HG03064 (cell line): ENCODE data around the gene EEF1G.
"Not testable (repeated sequence)": the region's sequence is repeated elsewhere in the genome, so short reads cannot be mapped to it uniquely, and the experiment has no call there.

Experiments used
- ATAC-seq: cut with Tn5 transposase; IDR thresholded peaks from one replicate; pipeline ENCODE4 v1.9.1; 2021; ENCODE audit warnings: low read depth; ENCODE audit not compliant: unreplicated experiment

EEF1G gene, protein sequence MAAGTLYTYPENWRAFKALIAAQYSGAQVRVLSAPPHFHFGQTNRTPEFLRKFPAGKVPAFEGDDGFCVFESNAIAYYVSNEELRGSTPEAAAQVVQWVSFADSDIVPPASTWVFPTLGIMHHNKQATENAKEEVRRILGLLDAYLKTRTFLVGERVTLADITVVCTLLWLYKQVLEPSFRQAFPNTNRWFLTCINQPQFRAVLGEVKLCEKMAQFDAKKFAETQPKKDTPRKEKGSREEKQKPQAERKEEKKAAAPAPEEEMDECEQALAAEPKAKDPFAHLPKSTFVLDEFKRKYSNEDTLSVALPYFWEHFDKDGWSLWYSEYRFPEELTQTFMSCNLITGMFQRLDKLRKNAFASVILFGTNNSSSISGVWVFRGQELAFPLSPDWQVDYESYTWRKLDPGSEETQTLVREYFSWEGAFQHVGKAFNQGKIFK

DNA sequence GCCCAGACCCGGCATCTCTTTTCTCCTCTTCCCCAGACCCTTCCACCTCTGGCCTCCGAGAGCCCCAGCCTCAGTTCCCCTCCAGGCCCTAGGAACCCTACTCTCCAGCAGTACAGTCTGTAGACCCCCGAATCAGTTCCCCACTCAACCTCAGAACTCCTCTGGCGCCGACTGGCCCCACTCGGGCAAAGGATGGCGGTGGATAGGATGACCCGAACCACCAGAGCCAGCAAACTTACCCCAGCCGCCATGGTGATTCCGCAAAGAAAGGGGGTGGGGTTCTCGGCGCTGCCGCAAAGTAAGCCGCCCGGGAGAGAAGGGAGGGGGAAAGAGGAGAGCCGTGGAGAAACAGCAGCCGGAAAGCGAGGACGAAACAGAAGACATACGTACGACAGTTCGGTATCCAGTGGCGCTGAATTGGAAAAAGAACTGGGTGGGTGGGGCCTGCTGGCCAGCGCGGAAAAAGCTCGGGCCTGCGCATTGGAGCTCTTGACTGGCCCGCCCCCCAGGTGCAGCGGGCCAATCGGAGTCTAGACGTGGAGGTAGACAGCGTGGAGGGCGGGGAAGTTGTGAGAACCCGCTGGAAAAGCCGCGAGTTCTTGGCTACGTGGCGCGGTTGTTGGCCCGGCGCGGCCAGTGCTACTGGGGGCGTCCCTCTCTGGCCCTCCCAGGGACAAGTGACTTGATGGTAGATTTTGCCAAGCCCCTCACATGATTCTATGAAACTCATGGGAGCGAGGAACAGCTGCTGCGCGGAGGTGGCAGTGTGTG lies at the start of gene EEF1G:
Gene EEF1G, minus strand, starts transcription at position 300 of the 771 bp plus-strand sequence. Its CDS starts 49 bp downstream, at position 251.
- ATAC-seq = peak; percentile 68

DNA sequence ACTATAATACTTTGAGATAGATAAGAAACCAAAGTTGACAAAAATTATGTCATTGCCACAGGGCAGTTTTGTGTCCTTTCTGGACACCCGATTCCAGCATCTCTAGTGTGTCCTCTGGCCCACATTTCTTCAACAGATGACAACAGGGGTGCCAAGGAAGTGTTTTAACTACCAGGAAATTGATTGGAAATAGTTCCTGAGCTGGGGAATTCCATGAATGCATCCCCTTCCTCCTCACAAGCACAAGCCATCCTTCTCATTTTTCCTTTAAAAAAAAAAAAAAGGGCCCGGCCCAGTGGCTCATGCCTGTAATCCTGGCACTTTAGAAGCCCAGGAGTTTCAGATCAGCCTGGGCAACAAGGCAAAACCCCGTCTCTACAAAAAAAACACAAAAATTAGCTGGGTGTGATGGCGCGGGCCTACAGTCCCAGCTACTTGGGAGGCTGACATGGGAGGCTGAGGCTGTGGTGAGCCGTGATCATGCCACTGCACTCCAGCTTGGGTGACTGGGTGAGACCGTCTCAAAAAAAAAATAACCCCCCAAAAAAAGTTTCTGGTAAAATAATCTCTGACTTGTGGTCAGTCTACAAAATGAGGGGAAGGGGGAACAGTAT lies 48.9 kb upstream of the EEF1G start:
- no peak for ATAC-seq

DNA sequence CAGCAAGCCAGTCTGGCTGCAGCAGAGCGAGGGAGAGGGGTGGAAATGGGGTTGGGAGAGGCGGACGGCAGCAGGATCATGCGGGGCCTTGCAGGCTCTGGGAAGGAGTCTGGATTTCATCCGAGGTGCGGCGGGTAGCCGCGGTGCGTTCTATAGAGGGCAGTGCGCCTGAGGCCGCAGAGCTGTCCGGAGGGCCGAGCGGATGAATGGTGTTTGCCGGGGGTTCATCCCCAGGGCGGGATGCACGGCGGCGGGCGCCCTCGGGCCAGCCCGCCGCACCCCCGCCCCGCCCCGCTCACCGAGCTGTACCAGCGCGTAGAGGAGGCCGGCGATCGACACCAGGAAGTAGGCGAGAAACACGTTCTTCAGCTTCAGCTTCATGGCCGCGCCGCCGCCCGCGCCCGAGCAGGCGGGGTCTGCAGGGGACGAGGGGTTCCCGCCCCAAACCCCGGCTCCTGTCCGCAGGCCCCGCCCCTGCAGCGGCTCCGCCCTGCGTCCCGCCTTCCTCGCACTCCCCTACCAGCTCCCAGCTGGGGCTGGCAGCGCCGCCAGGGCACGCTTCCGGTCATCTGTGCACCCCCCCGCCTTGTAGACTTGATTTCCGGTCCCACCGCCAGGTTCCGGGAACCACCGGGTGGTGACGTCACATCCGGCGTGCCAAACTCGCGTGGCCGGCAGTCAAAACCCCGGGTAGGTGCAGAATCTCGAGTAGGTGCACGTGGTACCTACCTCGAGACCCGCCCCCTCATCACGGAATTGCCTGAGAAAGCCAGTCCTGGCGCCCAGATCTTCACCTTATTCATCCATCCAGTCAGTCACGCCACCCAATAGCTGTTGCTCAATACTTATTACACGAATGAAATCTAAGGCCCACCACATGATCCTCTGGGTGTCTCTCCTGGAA lies 48.1 kb upstream of the EEF1G start, which contains the start of gene B3GAT3:
Gene B3GAT3, minus strand, starts transcription at position 420 of the 904 bp plus-strand sequence. Its CDS starts 39 bp downstream, at position 381.
- peak; percentile 80 for ATAC-seq

DNA sequence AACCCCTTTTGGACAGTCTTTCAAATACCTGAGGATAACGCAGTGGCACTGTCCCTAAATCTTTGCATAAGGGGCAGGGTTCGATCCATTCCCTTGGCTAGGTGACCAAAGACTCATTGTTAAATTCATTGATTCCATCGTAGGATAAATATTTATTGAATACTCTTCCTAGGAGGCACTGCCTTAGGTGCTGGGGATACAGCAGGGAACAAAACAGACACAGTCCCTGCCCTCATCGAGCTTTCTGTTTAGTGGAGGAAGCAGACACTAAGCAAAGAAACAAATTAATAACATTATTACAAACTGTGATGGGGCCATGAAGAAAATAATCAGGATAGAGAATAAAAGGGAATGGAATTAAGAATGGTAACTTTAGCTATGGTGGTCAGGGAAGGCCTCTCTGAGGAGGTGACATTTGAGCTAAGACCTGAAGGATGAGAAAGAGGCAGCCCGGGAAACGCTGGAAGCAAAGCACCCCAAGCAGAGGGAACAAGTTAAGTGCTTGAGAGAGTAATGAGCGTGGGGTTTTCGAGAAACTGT lies 47.4 kb upstream of the EEF1G start:
- ATAC-seq = no peak

DNA sequence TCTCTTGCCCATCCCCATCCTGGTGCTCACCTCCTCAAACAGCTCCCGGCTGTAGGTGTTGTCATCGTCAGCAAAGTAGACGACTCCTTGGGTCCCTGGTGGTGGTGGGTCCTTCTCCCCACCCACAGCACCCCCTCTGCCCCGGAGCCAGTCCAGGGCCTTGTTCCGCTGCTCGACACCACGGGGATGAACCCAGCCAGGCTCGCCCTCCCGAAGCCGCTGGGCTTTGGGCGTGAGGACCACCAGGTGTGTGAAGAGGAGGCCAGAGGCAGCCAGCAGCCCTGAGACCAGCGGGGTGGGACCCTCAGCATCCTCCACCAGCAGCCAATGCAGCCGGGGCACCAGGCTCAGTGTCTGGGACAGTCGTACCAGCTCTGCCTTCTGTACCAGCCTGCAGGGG lies 43.3 kb upstream of the EEF1G start:
- ATAC-seq = not testable (repeated sequence)

DNA sequence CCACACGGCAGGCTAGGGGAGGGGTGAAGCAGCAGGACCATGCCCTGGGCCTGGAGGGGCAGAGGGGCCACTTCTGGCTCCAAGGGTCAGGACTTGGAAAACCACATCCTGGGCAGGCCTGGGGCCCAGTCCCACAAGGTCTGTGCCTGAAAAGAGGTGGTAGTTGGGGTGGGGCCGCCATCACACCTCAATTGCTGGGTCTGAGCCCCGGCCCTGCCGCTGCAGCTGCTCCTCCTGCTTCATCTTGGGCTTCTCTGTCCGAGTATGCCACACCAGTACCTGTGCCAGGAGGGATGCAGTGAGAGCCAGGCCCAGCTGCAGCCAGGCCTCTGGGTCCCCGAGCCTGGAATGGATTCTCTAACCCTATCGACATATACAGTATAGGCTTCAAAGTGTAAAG lies 41.8 kb upstream of the EEF1G start:
- ATAC-seq = no peak

DNA sequence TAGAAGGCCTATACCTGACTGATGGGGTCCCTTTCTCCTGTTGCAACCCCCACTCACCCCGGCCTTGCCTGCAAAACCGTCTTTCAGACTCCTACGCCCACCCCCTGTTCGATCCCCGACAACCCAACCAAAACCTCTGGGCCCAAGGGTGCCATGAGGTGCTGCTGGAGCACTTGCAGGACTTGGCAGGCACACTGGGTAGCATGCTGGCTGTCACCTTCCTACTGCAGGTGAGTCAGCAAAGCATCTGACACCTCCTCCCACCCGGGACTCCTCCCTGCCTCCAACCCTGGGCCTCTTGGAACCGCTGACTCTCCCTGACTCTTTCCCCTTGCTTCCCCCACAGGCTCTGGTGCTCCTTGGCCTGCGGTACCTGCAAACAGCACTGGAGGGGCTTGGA lies 40.6 kb upstream of the EEF1G start:
- ATAC-seq = no peak

DNA sequence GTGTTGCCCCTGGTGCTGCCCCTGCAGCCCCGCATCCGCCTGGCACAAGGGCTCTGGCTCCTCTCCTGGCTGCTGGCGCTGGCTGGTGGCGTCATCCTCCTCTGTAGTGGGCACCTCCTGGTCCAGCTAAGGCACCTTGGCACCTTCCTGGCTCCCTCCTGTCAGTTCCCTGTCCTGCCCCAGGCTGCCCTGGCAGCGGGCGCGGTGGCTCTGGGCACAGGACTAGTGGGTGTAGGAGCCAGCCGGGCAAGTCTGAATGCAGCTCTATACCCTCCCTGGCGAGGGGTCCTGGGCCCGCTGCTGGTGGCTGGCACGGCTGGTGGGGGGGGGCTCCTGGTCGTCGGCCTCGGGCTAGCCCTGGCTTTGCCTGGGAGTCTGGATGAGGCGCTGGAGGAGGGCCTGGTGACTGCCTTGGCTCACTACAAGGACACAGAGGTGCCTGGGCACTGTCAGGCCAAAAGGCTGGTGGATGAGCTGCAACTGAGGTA lies 39.6 kb upstream of the EEF1G start:
- ATAC-seq = no peak

DNA sequence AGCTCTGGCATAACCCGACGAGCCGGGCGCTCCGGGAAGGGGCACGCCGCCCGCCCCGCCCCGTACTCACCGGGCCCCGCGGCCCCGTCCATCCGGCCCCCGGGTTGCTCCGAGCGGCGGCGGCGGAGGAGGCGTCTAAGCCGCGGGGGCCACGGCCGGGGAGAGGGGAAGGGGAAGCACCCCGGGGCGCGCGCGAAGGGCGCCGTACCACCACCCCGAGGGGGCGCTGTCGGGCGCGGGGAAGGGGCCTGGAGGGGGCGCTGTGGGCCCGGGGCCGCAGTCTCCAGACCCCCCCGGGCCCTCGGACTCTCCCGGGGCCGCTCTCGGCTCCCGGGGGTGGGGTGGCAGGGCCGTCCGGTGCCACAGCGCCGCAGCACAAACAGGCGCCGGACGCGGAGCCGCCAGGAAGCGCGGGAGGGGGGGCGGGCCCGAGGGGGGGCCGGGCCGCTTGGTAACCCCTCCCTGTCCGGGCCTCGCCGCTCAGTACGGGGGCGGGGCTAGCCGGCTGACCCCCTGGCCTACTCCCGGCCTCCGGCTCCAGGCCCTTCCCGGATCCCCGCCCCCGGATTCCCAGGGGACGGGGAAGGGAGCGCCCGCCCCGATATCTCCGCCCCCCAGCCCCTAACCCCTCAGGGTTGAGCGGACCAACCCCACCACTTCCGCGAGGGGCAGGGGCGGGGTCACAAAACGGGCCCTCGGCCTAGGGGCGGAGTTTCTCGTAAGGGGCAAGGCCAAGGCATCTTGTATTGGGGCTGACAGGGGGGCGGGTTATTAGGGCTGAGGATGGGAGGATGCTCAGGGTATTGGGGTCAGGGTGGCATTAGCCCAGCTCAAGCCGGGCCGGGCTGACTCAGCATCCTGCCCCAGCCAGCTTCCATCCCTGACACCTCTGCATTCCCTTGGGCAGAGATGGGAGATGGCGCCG lies 38.9 kb upstream of the EEF1G start, which contains the start of the genes EML3 and ROM1:
Gene EML3, minus strand, starts transcription at position 410 of the 925 bp plus-strand sequence. Its CDS starts 318 bp downstream, at position 92.
Gene ROM1, plus strand, starts transcription at position 892 of the 925 bp plus-strand sequence. Its CDS starts 25 bp downstream, at position 917.
- ATAC-seq = peak; percentile 65

DNA sequence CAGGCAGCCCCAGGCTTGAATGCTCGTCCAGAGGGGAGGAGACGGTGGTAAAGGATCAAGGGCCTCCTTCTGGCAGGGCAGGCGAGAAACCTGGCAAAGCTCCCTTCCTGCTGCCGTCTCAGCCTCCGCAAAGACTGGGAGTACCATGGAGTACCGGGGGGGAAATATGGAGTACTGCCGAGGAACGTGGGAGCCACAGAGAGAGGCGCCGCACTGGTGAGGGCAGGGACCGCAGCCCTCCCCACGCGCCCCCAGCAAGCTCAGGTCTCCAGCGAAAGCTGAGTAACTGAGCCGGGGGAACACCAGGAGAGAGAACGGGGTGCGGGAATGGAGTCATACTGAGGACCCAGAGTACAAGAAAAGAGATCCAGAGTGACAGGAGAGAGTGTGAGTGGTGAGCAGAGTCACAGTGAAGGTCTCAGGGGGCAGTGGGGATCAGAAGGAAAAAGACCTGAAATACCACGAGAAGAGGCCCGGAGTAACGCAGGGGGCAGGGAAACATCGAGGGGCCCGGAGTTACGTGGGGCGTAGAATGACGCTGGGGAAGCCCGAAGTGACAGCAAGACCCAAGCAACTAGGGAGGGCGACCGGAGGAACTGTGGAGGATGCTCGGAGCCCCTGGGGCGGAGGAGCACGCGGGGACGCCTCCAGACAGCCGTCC lies 38.1 kb upstream of the EEF1G start:
- ATAC-seq = no peak

DNA sequence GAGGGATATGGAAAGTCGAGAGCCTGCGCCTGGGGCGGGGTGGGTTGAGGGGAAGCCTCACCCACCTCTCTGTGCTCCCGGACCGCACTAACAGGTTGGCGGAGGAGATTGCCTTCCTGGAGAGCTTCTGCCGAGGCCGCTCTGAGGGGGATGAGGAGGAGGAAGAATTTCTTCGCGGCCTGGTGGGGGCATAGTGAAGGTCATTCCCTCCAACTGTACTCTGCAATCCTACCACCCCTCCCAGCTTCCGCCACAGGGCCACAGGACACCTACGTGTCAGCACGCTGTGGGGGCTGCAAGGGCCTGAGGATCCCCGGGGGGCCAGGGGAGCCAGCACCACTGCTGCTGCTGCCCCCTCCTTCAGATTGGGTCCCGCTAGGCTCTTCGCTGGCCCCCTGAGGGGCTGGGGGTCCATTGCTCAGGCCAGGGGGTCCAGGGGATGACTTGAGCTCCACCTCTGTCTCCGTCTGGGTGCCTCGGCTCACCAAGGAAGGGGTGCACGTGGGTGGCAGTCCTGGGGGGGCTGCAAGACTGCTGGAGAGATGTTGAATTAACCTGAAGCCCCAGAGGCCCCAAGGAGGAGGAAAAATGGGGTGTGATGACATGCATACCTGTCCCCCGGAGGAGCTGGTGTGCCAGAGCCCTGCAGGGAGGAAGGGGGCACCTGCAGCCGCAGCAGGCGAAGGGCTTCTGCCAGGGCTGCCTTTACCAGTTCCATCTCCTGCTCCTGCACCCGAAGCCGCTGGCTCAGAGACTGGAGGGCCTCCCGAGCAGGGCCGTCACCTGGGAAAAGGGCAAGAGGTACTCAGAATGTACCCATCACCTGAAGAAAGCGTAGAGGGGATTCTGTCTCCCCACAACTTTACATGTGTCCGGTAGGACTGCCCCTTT lies 37.4 kb upstream of the EEF1G start:
- ATAC-seq = no peak

DNA sequence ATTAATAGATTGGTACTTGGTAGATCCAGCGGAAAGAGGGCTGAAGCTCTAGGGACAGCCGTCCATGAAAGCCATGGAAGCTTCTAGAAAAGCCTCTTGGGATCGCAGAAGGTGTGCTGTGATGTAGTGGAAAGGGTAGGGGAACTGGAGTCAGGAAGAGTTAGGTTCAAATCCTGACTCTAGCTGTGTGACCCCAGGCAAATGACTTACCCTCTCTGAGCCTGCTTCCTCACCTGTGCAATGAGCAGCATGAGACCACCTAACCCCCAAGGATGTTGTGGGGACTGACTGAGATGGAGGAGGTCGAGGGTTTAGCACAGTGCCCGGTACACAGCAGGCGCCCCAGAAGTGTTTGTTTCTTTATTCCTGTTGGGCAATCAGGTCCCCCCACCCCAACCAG lies 36.7 kb upstream of the EEF1G start:
- no peak for ATAC-seq

DNA sequence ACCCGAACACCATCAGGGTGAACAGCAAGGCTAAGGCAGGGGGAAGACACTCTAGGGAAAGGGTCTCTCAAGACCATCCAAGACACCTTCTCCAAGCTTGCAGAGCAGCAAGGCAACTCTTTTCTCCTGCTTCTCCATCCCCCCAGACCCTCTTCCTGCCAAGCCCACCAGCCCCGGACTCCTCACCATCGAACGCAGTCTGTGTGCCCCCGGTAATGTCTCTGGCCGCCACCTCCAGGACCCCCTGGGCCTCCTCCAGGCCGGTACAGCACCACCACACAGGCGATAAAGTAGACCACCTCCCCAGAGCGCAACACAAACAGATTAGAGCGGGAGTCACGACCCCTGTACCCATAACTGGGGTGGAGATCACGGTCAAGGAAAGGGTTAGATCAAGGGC lies 35.1 kb upstream of the EEF1G start:
- ATAC-seq = no peak

DNA sequence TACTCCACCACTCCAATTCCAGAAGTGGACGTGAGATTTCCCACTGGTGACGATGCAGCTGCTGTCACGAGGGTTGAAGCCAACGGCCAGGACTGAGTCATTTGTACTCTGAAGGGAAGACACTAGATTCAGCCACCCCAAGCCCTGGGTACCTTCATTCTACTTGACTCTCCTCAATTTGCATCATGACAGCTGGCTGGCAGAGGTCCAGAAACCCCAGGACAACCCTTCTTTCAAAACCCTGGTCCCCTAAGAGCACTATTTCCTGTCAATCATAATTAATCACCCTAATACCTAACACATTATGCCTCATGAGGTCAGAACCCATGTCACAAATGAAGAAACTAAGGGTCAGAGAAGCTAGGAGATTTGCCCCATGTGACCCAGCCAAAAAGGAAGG lies 34.0 kb upstream of the EEF1G start:
- no peak for ATAC-seq

DNA sequence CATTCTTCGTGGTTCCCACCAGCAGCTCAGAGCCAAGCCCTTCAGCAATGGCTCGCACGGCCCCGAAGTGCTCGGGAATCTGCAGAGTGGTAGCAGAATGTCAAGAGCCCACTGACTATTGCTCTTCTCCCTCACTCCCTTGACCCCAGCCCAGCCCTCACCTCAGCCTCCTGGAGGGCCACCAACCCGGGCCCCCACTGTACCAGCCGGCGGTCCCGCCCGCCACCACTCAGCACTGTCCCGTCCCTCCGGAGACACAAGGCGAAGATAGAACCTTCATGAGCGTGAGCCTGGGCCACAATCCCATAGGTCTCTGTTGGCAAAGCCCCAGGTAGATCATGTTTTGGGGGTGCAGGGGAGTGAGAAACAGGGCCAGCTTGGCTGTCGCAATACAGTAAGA lies 32.2 kb upstream of the EEF1G start:
- no peak for ATAC-seq

DNA sequence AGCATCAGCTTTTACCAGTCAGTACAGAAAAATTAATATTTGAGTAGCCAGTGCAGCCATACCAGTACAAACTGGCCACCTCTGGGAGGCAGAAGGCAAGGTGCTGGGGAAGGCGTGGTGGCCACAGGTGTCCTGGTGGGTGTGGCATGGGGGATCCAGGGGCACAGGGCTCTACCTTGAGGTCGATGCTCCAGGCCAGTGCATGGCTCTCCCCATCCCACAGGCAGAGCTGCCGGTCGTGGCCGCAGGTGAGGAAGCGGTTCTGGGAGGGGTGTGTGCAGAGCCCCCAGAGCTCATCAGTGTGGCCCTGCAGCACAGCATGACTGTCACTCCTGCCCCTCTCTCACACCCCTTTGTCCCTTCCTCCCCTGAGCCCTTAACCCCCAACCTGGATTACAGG lies 31.8 kb upstream of the EEF1G start:
- ATAC-seq = no peak
